NCI-H1092 (cell line): ENCODE data around the gene TMPRSS4.
"Not testable (repeated sequence)": the region's sequence is repeated elsewhere in the genome, so short reads cannot be mapped to it uniquely, and the experiment has no call there.

ENCODE experiments used
- DNase-seq: peaks from one replicate; lab custom pipeline; 2025; lab: John Stamatoyannopoulos, UW

Gene TMPRSS4

DNA sequence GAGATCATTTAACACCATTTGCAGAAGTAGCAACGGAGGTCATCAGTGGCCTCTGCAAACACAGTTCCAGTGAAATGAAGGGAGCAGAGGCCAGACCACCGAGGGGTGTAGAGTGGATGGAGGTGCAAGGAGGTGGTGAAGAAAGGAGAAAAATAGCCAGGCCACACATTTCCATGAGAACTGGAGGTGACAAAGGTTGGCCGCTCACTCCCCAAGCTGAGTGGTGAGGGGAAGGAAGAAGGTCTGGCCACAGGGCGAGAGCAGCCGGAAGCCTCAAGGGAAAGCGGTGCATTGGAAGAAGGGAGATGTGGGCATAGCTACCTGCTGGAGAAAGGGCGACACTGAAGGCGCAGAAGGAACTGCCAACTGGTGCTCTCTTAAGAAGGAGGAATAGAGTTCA is 20.1 kb upstream of the TMPRSS4 start:
- DNase-seq = no peak

DNA sequence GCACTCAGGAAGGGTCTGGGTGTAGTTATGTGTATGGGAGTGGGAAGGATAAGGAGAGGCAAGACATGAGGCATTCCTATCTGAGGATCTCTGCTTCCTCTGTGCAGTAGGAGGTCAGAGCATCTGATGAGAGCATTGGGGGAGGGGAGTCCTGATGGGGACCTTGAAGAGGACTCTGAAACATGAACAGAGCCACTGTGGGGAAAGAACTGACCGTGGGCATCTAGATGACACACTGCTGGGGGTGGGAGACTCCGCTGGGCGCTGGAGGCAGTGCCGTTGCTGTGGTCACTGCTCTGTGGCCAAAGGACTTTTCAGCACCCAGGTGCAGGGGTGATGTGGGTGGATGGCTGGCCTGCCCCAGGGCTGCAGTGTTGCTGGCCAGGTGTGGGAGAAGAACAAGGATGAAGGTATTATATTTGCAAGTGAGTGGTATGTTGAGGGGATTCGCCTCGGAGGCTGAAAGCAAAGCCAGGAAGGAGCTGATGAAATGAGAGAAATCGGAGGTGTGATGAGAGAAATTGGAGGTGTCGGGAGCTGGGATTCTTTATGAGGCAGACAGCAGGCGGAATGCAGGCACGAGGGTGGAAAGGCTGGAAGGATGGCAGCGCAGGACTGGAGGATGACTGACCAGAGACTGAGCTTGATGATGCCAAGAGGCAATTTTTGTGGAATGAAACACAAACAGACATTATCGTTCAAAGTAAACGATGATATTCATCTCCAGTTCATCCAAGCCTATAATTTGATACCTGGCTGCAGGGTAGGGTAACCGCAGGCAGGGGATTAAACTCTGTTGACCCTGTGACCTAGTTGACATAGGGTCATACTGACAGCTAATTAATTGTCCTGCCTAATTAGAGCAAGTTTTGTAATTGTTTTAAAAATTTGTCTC is 19.4 kb upstream of the TMPRSS4 start:
- no peak for DNase-seq

DNA sequence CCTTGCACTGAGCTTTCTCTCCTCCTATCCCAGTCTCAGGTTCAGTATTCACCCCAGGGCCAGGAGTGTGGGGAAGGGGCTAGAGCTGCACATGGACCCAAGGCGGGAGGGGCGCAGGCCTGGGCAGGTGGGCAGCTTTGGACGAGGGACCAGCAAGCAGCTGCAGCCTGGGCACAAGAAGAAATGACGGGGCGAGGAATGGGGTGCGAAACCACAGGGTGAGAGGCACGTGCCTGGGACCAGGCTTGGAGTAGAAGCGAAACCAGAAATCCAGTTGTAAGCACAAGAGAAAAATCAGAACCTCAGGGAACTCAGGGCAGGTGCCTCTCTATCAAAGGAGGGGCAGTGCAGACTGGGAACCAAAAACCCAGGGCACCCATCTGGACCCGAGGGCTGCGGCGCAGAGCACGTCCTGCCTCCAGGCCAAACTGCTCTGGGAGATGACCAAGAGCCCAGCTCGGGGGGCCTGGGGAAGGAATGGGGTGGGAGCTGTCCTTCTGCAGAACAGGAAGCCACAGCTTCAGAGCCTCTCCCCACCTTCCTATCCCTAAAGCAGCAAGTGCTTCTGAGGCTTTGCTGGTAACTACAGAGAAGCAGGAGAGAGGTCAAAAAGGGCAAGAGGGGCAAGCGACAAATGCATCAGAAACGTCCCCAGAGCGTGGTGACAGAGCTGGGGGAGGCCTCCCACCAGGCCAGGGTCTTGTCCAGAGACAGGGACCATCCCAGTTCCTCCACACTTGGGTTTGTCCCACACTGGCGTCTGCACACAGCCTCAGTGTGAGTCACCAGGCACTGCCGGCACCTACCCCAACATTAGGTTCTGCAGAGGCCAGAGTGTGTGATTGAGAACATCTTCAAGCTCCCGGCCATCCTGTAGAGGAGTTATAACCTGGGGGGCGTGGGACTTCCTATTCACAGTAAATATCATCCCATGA is 18.3 kb upstream of the TMPRSS4 start:
- no peak for DNase-seq

DNA sequence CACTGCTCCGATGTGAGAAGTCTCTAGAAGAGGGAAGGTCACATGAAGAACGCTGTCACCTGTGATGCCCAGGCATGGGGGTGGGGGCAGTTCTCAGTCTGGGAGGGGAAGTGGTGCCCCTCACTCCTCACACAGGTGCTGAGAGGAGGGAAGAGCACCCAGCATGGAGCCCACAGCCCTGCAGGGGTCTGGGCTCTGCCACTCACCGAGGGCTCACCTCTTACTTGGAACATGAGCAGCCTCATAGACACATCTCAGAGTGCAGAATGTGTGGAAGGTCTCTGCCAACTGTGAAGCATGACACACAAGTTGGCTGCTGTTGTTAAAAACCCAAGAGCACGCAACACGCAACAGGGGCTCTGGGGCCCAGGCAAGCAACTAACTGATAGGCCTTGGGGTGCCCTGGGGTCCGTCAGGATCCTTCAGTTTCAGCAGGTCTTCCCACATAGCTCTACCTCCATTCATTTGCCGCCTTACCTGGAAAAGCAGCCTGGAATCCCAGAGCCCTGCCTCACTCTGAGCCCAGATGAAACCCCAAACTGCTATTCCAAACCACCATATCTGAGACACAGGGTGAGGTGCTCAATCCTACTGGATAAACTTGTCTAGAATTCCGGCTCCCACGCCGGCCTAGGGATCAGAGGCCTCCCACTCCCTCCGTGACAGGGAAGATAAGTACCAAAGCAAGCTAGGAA is 17.5 kb upstream of the TMPRSS4 start:
- no peak for DNase-seq

DNA sequence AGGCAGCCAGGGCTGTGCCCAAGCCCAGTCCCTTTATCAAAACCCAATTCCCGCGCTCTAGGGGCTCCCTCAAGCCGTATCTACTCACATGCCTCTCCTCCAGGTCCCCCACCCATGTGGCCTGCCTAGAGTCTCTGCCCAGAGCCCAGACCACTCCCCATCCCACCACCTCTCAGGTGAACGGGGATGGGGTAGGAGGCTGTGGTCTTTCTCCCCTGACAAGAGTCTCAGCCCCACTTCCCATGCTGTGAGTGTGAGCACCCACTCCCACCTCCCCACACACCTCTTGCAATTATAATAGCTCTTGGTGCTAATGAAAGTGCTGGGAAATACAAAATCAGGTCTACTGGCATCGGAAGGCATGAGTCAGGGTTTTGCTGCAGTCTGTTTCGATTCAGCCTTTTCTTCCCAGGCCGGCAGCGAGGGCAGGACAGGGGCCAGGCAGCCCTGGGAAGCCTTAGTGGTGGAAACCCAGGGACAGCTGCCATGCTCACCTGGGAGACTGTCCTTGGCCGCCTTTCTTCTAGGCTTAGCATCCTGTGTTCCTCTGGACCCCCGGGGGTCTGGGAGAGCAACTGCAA is 16.7 kb upstream of the TMPRSS4 start:
- no peak for DNase-seq

DNA sequence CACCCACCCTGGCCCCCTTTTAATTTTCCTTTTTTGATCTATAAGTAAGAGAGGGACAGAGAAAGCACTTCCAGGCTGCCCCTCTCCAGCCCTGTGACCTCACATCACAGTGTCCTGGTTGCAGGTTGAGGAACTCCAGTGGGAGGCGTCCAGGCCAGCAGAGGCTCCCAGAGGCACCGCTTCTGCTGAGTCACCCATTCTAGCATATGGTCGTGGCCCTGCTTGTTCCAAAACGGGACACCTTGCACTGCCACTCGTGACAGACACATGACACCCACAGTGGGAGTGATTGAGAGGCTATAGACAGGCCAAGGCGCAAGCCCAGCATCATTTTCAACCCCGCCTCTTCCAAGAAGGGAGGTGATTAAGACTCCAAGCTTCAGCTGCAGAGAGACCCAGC is 16.0 kb upstream of the TMPRSS4 start:
- no peak for DNase-seq

DNA sequence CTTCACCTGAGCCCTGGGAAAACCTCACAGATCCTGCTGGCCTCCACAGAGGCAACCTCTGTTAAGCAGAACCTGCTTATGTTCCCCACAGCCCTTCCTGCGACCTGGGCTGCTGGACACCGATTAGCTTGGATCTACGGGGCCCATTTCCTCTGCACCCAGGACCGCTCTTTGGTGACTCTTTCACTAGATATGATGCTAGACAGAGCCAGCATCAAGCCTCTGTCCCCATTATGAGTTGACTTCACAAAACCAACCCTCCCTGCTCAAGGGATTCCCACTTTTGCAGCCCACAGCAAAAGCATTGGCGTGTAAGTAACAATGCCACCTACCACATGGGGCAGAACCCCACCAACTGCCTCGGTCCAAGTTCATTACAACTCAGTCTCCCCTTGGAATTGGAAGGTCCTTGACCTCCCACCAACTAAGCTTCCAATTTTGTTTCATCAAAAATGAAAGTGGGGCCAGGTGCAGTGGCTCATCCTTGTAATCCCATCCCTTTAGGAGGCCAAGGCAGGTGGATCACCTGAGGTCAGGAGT is 15.2 kb upstream of the TMPRSS4 start:
- DNase-seq = no peak

DNA sequence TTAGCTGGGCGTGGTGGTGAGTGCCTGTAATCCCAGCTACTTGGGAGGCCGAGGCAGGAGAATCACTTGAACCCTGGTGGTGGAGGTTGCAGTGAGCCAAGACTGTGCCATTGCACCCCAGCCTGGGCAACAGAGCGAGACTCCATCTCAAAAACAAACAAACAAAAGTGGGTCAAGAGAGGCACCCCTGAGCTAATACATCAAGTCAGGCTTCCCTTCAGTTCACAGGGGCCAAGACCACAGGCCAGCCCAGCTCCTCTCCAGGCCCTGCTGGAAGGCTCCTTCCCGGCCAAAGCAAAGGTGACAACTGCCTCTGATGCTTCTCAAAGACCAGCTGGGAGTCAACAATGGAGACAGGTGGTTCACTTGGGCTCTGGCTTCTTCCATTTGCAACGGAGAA is 14.7 kb upstream of the TMPRSS4 start:
- not testable (repeated sequence) for DNase-seq

DNA sequence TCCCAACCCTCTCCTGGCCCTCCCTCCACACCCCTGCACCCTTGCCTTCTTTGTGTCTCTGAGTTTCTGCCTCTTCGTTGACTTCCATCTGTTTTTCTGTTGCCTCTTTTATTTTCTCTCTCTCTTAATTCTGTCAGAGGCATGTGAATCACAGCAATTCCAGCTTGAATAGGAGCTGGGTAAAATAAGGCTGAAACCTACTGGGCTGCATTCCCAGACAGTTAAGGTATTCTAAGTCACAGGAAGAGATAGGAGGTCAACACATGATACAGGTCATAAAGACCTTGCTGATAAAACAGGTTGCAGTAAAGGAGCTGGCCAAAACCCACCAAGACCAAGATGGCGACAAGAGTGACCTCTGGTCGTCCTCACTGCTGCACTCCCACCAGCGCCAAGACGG is 14.2 kb upstream of the TMPRSS4 start:
- DNase-seq = not testable (repeated sequence)

DNA sequence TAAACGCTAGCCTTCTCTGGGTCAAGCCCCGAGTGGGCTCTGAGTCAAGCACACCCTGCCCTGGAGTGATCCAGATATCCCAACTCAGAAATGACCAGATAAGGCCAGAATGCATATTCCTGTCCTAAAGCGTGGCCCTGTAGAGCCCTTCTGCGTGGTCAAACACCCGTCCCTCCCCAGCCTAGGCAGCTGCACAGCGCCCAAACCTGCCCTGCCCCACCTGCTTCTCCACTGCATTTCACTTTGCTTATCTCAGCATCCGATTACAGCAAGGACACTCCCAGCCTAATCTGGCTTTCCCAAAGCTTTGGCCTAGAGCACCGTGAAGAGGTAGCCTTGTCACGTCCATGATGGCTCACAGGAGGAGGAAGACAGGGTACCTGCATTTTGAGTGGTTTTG is 11.9 kb upstream of the TMPRSS4 start:
- DNase-seq = no peak

DNA sequence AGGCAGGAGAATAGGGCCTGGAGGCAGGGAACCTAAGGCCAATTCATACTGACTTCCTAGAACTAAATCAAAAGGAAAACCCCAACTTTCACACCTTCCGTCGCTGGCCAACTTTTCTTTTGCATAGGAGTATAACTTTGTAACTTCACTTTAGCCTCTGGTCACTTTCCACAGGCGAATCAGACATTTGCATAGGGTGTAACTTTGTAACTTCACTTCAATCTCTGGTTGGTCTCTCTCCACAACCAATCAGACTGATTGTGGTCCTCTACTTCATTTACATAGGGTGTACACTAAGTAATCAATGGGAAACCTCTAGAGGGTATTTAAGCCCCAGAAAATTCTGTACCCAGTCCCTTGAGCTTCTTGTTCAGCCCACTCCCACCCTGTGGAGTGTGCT is 11.5 kb upstream of the TMPRSS4 start:
- DNase-seq = no peak

DNA sequence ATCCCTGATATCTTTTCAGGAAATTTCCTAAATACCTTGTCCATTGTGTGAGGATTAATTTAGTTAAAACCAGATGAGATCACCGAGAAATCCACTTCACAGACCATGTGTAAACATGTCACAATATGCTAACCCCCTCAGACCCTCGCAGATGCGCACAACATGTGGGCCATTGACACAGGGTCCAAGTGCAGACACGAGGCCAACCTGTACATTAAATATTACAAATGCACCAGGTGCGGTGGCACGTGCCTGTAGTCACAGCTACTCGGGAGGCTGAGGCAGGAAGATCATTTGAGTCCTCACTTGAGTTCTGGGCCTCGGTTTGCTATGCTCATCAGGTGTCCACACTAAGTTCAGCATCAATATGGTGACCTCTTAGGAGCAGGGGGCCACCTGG is 9.9 kb upstream of the TMPRSS4 start:
- no peak for DNase-seq

DNA sequence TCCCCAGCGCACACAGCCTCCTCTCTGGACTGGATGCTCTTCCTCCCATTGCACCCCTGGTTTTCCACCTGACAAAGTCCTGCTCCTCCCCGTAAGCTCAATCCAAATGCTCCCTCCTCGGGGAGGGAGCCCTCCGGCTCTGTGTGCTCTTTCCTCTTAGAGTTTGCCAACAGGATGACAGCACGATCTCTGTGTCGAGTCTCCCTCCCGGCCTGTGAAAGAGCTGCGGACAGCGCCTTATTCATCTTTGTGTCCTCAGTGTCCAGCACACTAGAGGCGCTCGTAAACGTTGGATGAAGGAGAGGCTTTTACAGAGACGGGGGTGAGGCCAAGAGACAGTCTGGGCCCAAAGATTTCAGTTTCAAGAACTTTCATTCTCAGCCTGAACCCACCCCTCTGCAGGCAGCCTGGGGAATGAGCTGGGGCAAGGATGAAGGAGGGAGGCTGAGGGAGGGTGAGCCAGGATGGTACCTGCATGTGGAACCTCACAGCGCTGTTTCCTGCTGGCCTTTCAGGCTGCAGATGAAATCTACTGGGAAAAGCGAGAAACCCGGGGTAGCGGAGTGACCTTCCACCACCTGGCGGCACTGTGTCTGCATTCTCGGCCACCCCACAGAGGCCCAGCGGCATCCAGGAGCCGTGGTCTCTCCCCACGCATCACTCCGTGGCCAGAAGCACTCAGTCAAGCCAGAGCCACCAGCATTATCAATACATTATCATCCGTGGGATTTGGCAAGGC is 8.5 kb upstream of the TMPRSS4 start:
- DNase-seq = no peak

DNA sequence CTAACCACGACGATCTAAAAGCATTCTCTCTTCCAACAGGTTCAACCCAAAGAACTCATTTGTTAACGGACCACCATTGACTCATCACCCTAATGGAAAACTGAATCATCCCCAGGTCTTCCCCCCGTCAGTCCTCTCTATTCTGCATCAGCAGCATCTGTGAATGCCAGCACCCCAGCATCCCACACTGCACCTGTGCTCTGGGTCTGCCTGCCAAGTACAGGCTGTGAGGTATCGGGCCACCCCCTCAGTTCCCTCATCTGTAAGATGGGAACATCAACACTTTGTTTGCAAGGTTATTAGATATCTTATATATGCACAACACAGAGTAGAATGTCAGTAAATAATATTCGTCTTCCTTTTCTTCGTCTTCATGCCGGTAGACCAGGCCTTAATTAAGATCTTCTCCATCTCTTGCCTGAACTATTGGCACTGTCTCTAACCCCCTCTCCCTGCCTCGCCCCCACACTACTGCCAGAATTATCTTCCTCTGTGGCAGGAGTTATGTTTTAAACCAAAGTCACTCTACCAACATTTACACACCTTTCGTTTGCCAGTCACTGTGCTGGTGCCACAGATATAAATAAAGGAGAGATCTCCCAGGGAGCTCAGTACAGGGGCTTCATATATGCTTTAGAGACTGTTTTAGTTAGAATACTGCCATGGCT is 7.8 kb upstream of the TMPRSS4 start:
- DNase-seq = no peak

DNA sequence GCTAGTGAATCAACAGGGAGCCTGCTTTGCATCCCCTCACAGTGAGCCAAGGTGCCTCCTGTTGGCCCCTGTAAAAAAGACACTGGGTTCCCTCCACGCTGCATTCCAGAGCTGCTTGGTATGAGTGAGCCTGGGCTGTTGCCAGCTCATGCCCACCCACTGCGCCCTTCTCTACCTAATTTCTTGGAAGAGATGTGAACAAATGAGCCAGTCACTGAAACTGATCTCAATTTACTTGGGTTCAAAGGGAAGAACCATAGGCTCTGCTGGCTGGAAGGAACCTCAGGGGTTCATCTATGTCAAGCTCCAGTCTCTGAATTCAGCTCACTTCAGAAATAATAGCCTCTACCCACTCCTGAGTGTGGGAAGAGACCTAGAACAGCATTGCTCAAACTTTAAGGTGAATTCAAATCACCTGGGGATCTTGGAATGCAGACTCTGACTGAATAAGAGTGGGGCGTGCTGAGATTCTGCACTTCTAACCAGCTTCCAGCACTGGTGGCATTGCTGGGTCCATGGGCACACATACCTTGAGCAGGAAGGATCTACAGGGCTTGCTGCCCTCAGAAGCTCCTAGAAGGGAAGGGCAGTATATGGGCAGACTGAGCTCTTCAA is 5.4 kb upstream of the TMPRSS4 start:
- no peak for DNase-seq

DNA sequence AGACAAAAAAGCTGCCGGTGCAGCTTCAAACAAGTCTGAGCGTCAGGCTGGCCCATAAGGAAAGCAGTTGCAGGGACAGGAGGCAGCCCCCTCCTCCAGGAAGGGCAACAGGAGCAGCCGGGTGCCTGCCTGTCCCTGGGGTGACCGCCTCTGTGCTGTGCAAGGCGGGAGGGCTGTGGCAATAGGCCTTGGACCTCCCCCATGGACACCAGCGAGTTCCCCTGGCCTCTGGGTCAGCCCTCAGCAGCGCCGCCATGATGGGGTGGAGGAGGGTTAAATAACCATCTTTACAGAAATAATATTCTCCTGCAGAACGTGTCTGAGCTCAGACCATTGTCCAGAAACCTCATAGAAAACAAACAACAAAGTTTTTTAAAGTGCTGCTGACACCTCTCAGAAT is 3.3 kb upstream of the TMPRSS4 start:
- no peak for DNase-seq

DNA sequence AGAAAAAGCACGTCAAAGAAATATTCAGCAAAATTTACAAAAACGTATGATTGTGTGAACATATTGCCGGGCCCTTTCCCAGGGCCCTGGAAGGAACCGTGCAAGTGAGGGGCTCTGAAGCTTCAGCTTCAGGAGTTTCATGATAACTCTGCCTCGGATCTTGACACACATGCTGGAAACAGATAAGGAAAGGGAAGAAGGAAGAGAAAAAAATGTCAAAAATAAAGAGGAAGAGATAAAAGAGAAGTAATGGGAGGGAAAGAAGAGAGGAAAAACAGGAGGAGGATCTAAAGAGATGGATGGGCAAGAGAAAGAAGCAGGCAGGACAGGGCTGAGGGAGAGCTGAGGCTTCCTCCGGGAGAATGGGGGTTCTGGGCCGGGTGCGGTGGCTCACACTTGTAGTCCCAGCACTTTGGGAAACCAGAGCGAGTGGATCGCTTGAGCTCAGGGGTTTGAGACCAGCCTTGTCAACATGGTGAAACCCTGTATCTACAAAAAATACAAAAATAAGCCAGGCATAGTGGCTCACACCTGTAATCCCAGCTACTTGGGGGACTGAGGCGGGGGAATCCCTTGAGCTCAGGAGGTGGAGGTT is 2.7 kb upstream of the TMPRSS4 start:
- no peak for DNase-seq

DNA sequence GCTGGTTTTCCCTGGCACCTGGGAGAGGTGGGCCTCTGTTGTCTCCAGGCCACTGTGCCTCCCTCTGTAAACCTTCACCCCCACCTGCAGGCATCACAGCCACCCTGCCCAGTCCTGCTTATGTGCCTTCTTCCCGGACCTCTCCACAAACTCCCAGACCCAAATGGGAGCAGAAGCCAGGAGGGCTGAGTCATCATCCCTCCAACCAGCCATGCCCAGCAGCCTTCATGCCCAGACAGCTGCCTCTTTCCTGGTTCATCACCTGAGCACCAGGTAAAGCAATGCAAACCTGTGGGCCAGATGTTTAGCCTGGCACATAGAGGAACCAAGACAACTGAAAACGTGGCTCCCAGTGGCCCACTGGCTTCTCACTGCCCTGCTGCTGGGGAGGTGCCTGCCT is 2.1 kb upstream of the TMPRSS4 start:
- DNase-seq = no peak

DNA sequence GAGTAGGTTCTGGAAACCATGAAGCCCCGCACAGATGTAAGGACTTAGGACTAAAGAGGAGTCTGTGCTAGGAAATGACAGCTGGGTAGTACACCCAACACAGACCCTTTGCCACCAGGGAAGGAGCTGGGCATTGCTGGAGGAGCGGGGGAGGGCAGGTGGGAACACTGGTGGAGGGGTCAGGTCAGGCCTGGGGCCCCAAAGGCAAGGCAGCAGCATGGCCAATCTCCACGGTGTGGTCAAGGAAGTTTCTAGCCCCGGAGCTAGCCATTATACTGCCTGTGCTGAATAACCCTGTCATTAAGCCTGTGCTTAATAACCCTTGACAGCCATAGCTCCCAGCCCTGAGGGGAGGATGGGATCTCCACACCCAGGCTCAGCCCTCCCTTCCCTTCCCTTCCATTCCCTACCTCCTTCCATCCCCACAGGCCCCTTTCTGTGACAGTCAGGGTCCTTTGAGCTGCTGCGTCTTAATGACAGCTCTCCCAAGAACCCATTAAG is 2.1 kb downstream of the TMPRSS4 start:
- no peak for DNase-seq
